Ovary (tissue), 3 donors: ENCODE results near the gene RHBDF1.

Experiments
- CTCF ChIP-seq, 3 donors: fragments of 450-650 bp in 2 of 3; fragments of 200-600 bp in 1 of 3; IDR thresholded peaks; one replicate each; pipeline versions ENCODE4 v1.5.1 to v1.8.0; 2016 to 2022; ENCODE audit warnings: antibody characterized with exemption in 3 of 3, mild to moderate bottlenecking in 1 of 3
- EP300 ChIP-seq: sonication (generic); formaldehyde crosslinking; IDR thresholded peaks from one replicate; pipeline ENCODE4 v1.6.1; 2017; ENCODE audit warnings: antibody characterized with exemption
- POLR2A ChIP-seq: fragments of 450-650 bp; IDR thresholded peaks from one replicate; pipeline ENCODE4 v1.6.1; 2017; ENCODE audit warnings: antibody characterized with exemption, mild to moderate bottlenecking, moderate library complexity
- donor health status: DM: no; HTN: no; CAD: no.

- no peak for TF ChIP-seq POLR2A
- TF ChIP-seq CTCF (IDR thresholded peaks at IDR 0.05): no peak
- no peak for TF ChIP-seq EP300
These were observed 10.6 kb downstream of the RHBDF1 start for GRCh38 chr16:61879-62281.
